Fibroblast of lung (primary cell): ENCODE measurements around the gene ZNF346.

Source experiments
- CTCF ChIP-seq, 2 donors: IDR thresholded peaks in 1 of 2; conservative IDR thresholded peaks in 1 of 2; 1 replicate in 1 of 2; 2 replicates in 1 of 2; pipeline ENCODE4 v1.5.1; 2011 to 2012; ENCODE audit warnings: low read length in 2 of 2, control low read depth in 1 of 2, inconsistent platforms in 1 of 2, low read depth in 1 of 2, mild to moderate bottlenecking in 1 of 2
- EZH2 ChIP-seq: IDR thresholded peaks from 2 replicates; pipeline ENCODE4 v1.5.1; 2012; ENCODE audit warnings: low read length, control low read depth, mild to moderate bottlenecking; ENCODE audit errors: missing control alignments

- peak; percentile 41 to 58 for TF ChIP-seq CTCF (conservative IDR thresholded peaks at IDR 0.05 in 1 of 2, IDR thresholded peaks at IDR 0.05 in 1 of 2; ENCODE audit: low read depth in 1 of 2, low read length in 2 of 2)
- no peak for TF ChIP-seq EZH2
Observed at GRCh38 chr5:177005619-177006264, 16.8 kb upstream of the ZNF346 start.
